Measurements from ENCODE around the gene MBD5.
A peak's percentile ranks its signal among the peaks of the same experiment; 100 is the strongest.
"Not testable (repeated sequence)": the region's sequence is repeated elsewhere in the genome, so short reads cannot be mapped to it uniquely, and the experiment has no call there.

Gene MBD5

DNA sequence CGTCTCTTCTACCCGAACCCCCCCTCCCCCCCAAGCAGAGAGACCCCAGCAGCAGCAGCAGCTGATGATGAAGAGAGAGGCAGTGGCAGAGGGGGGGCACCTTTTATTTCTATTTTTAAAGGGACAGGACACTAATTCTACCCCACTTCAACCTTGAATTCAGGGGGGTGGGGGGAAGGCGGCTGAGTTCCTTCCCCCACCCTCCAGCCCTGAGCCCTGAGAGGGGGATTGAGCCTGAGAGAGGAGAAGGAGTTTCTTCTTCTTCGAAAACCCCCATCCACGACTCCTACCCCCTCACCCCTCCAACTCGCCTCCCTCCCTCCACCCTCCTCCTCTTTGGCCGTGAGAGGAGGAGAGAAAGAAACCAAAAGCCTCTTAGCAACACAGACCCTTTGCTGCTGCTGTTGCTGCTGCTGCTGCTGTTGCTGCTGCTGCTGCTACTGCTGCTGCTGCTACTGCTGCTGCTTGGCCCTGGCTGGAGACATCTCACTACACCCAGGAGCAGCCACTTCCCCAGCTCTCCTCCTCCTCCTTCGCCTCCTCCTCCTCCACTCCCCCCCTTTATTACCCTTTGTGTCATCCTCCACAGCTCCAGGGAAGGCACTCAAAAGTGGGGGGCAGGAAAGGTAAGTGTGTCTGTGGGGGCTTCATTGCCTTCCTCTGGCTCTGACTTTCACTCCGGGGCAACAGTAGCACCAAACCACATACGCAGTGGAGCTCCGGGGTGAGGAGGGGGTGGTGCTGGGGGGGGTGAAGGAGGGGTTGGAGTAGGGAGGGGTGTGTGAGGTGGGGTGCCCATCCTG, at the start of gene MBD5:
Gene MBD5 (plus strand): TSS at position 33 of the 803 bp plus-strand sequence.
- DNase-seq (ENCODE audit: low spot score), result peak; percentile 65

- DNase-seq (ENCODE audit: low spot score), result no peak
These were observed 44.8 kb upstream of the MBD5 start for GRCh38 chr2:147976102-147976501.

DNA sequence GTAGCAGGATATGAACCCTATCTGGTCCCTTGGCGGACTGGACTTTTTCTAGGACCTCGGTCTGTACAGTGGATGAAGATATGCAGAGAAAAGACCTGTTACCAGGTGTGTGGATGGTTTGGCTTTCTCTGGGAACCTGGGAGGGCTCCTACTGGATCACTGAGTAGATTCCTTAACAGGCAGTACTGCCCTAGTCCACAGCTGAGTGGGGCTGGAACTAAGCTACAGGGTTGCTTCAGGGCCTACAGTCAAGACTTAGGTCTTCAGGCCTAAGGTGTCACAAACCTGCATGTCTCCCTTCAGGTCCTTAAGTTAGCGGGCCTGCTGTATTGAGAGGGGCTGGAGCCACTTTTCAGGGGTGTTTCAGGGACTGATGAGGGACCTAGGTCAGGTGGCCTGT, 43.2 kb upstream of the MBD5 start:
- DNase-seq (ENCODE audit: low spot score), result no peak

DNA sequence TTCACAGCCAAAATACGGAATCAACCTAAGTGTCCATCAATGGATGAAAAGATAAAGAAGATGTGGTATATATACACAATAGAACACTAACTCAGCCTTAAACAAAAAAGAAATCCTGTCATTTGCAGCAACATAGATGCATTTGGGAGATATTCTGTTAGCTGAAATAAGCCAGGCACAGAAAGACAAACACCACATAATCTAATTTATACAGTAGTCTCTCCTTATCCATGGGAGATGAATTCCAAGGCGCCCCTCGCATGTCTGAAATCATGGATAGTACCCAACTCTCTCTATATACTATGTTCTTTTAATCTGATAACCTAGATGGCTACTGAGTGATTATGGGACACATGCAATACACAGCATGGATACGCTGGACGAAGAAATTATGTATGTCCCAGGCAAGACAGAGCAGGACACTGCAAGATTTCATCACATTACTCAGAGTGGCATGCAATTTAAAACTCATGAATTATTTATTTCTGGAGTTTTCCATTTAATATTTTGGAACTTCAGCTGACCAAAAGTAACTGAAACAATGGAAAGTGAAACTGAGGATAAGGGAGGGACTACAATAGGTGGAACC, 39.9 kb upstream of the MBD5 start:
- no peak for DNase-seq (ENCODE audit: low spot score)

DNA sequence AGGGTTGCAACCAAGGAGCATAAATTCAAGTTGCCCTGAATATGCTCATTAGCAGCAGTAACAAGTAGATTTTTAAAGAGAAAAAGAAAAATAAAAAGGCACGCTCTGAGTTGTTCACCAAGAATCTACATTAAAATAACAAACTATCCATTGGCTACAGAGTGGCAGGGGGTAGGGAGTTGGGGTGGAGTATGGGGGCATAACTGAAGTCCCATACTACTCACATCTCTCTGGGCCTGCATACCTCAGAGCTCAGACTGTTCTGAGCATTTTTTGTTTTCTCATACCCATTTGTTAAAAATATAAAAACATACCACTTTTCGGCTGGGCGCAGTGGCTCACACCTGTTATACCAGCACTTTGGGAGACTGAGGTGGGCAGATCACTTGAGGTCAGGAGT, 31.8 kb upstream of the MBD5 start:
- DNase-seq (ENCODE audit: low spot score), result no peak

DNA sequence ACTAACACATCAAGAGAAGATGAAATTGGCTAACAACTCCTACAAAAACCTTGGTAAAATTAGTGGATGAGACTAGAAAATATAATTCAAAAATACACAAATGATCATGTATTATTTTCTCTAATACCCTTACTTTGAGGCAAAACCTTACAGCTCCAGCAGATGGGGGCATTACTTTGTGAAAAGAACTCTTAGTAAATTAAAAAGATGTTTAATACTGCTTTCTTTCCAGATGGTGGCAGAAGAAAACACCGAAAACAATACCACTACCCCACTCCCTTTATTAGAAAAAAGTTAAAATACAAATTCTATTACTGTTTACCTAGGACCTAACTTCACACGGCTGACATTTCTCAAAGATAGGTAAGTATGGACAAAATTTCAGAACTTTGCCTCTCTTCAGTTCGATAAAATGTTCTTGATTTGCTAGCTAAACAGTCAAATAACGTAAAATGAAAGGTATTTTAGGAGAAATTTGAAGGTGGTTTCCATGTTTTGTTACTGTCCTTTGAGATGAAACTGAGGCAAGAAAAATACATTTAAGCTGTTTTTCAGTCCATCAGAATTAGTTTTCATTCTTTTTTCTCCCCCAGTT, 31.0 kb upstream of the MBD5 start:
- DNase-seq (ENCODE audit: low spot score), result peak; percentile 77

DNA sequence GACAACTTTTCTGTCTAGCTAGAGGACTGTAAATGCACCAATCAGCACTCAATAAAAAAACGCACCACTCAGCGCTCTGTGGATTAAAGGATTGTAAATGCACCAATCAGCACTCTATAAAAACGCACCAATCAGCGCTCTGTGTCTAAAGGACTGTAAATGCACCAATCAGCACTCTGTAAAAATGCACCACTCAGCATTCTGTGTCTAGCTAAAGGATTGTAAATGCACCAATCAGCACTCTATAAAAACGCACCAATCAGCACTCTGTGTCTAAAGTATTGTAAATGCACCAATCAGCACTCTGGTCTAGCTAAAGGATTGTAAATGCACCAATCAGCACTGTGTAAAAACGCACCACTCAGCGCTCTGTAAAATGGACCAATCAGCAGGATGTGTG, 25.9 kb upstream of the MBD5 start:
- DNase-seq (ENCODE audit: low spot score), result not testable (repeated sequence)

- DNase-seq (ENCODE audit: low spot score), result no peak
These were observed 24.1 kb upstream of the MBD5 start for GRCh38 chr2:147996828-147997227.

DNA sequence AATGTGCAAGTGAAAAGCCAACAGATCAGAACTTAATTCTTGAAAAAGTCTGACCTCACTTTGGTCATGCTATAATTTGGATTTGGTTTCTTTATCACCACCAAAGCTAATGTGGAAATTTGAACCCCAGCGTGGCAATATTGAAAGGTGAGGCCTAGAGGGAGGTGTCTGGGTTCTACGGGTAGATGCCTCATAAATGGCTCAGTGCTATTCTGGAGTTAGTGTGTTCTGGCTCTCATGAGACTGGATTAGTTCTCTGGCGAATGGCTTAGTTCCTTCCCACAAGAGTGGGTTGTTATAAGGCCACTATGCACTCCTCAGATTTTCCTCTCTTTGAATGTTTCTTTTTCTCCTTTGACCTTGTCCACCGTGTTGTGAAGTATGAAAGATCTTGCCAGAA, 22.7 kb upstream of the MBD5 start:
- DNase-seq (ENCODE audit: low spot score), result no peak

DNA sequence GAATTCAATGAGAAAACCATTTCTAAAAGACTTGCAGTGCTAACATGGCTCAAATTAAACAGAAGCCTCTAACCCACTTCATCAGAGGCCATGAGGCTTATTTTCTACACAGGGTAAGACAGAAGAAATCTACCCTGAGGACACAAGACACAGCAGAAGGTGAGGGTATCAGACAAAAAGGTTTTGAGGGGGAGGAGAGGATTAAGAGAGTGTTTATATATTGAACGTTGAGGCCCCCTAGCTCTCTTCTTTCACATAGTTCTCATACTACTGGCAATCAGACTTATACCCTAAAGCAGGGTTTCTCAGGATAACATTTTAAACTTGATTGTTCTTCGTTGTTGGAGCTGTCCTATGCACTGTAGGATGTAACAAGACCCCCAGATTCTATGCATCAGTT, 21.8 kb upstream of the MBD5 start:
- DNase-seq (ENCODE audit: low spot score), result no peak

- no peak for DNase-seq (ENCODE audit: low spot score)
These were observed 20.8 kb upstream of the MBD5 start for GRCh38 chr2:148000095-148000494.

- not testable (repeated sequence) for DNase-seq (ENCODE audit: low spot score)
These were observed 18.5 kb upstream of the MBD5 start for GRCh38 chr2:148002420-148002819.

- no peak for DNase-seq (ENCODE audit: low spot score)
These were observed 14.5 kb upstream of the MBD5 start for GRCh38 chr2:148006249-148007007.

DNA sequence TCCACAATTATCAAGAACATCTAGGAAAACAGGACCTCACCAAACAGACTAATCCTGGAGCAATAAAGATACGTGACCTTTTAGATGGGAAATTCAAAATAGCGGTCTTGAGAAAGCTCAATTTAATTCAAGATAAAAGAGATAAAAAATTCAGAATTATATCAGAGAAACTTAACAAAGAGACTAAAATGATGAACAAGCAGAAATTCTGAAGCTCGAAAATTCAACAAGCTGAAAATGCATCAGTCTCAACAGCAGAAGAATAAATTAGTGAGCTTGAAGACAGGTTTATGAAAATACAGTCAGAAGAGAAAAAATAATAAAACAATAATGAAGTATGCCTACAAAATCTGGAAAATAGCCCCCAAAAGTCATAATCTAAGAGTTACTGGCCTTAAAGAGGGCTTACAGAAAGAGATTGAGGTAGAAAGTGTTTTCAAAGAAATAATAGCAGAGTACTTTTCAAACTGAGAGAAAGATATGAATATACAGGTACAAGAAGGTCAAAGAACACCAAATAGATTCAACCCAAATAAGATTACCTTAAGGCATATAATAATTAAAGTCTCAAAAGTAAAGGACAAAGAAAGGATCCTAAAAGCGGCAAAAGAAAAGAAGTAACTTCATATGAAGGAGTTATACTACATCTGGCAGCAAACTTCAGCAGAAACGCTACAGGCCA, 13.5 kb upstream of the MBD5 start:
- no peak for DNase-seq (ENCODE audit: low spot score)

- not testable (repeated sequence) for DNase-seq (ENCODE audit: low spot score)
These were observed 12.5 kb upstream of the MBD5 start for GRCh38 chr2:148008411-148008810.

DNA sequence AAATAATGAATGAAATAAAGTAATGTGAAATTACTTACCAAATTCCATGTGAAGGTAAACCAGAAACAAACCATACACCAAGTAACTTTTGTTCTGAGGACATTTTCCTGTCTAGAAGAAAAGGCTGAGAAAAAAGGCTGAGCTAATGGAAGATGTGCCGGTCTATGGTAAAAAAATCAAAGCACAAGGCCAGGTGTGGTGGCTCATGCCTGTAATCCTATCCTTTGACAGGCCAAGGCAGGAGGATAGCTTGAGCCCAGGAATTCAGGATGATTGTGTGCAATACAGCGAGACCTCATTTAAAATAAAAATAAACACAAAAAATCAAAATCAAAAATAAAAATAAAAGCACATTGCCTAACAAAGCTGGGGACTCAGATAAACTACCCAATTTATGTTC, 7.0 kb upstream of the MBD5 start:
- no peak for DNase-seq (ENCODE audit: low spot score)

DNA sequence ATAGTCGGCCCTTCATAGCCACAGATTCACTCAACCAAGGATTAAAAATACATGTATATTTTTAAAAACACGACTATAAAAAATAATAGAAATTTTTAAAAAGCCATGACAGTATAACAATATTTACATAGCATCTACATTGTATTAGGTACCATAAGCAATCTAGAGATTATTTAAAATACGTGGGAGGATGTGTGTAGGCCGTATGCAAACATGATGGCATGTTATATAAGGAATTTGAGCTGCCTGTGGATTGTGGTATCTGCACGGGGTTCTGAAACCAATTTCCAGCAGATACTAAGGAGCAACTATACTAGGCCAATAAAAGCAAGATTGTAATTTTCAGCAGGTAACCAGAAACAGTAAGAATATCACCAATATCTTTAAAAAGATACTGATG, 6.3 kb upstream of the MBD5 start:
- no peak for DNase-seq (ENCODE audit: low spot score)

GRCh38 chr2:148020111-148021058, 506 bp upstream of the MBD5 start, which contains the start of gene ORC4:
Gene ORC4, minus strand, starts transcription at chr2:148020737. Its CDS starts 44,779 bp downstream, at chr2:147975958.
- DNase-seq (ENCODE audit: low spot score), result peak; percentile 100

GRCh38 chr2:148021886-148022285, 995 bp downstream of the MBD5 start:
- peak; percentile 34 for DNase-seq (ENCODE audit: low spot score)

DNA sequence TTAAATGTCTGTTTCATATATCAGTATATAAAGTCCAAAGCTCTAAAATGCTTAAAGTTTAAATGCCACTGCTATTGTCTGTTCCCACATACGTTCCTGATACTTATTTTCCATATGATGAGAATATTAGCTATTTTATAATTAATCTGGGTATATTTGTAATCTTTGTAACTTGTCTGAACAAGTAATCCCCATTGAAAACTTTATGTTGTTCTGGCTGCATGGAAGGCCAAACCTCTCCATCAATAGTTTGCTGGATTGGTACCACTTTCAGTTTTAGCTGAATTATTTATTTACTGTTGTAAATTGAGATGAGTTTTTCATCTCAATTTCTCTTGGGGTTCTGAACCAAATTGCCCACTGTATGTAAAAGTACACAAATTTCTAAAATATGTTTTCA, 1.5 kb downstream of the MBD5 start:
- DNase-seq (ENCODE audit: low spot score), result no peak

- no peak for DNase-seq (ENCODE audit: low spot score)
These were observed 2.0 kb downstream of the MBD5 start for GRCh38 chr2:148022882-148023281.

All from hematopoietic multipotent progenitor cell treated with erythropoietin and hydrocortisone succinate and interleukin-3 and kit ligand, for 15 days (in vitro differentiated cells).